Measurements from ENCODE around the gene TECR. TPM values are rescaled to one million over a fixed set of nuclear protein-coding genes. Genes with fewer than 3 reads are reported as not detected.
A peak's percentile ranks its signal among the peaks of the same experiment; 100 is the strongest.

The TECR gene
- total RNA-seq, 1 experiment from 2014 or later, result 232 TPM

DNA sequence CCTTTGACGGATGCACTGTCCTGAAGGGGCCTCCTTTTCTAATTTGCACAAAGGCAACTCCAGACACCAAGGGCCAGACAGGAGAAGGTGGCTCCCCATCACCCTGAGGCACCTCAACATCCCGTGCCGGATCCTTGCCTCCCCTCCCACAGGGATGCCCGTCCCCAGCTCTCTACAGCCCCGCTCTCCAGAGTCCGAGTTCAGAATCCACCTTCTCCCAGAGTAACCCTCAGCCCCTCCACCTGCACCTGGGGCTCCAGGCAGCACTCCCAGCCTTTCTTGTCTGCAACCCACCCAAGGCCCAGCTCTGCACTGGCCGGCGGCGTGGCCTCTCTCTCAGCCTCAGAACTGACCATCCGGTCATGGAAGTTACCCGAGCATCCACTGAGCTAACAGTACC lies 37.7 kb downstream of the TECR start:
- Histone ChIP-seq H3K4me3 (replicated peaks in 1 of 2; ENCODE audit: low read depth in 1 of 2, low read length in 2 of 2) (no peak overlapping the region), H3K4me1 (ENCODE audit: control insufficient read depth in 1 of 2, insufficient read depth in 2 of 2, low read length in 2 of 2) (peaks cover 11 to 23% of the 10 kb centered on the region in 2 experiments; a peak in 3 of 4 replicates), H2AFZ (ENCODE audit: low read depth, low read length, poor library complexity, severe bottlenecking) (no peak overlapping the region), H3K9ac (ENCODE audit: low read length) (no peak overlapping the region), H3K27ac (ENCODE audit: low read depth, low read length) (no peak overlapping the region), H3K36me3 (ENCODE audit: control insufficient read depth in 1 of 2, insufficient read depth in 2 of 2, low read length in 2 of 2) (peaks cover 0 to 4% of the 10 kb centered on the region in 2 experiments; a peak in 2 of 4 replicates), H3K4me2 (ENCODE audit: low read length) (no peak overlapping the region), H3K27me3 (ENCODE audit: insufficient read depth, low read length) (no peaks in the 10 kb centered on the region), H4K20me1 (ENCODE audit: insufficient read depth) (no peaks in the 10 kb centered on the region), H3K9me3 (ENCODE audit: control insufficient read depth in 1 of 2, insufficient read depth in 1 of 2, low read depth in 1 of 2, low read length in 2 of 2) (no peaks in the 10 kb centered on the region), H3K9me2 (ENCODE audit: insufficient read depth) (no peaks in the 10 kb centered on the region), H3K79me2 (ENCODE audit: insufficient read depth, low read length) (peaks cover 50% of the 10 kb centered on the region)
- ChIA-PET RAD21 (ENCODE audit: low non-redundant PET in 1 of 2, low total read pairs in 2 of 2, uncharacterized antibody in 2 of 2, unreplicated experiment in 2 of 2) (no interaction called here), POLR2A (interaction anchor here (0.6 kb wide), 1 partner anchor 712 kb away, joined by 4 read pairs; no protein-coding TSS in a partner anchor), CTCF (no interaction called here)
- ATAC-seq (no peak), DNase-seq (ENCODE audit: low read depth, low spot score) (no peak)
- intact Hi-C loops (cut with micrococcal nuclease), result no loop called here
- no TSS peak for BruUV-seq (replicated peaks)
- no peak for TF ChIP-seq SP1 (IDR thresholded peaks at IDR 0.05; ENCODE audit: low read depth)
- TF ChIP-seq, protein P1, sequence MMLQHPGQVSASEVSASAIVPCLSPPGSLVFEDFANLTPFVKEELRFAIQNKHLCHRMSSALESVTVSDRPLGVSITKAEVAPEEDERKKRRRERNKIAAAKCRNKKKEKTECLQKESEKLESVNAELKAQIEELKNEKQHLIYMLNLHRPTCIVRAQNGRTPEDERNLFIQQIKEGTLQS (IDR thresholded peaks at IDR 0.05), result no peak

- peaks cover 39% of the 10 kb centered on the region for H3K79me2 ChIP-seq (ENCODE audit: insufficient read depth, low read length)
- ChIA-PET CTCF (interaction anchor here (4.9 kb wide), 1 partner anchor 115 kb away, joined by 120 read pairs; no protein-coding TSS in a partner anchor), POLR2A (interaction anchor here (0.6 to 4.8 kb wide), 4 partner anchors 115 to 1039 kb away, joined by 3 to 22 read pairs (median 10); partner anchors contain the start of gene ZNF333)
Observed at GRCh38 chr19:14570864-14571527, 41.6 kb downstream of the TECR start.

More at GRCh38 chr19:14570864-14571527, 41.6 kb downstream of the TECR start:
- no peak overlapping the region for H2AFZ ChIP-seq (ENCODE audit: low read depth, low read length, poor library complexity, severe bottlenecking)
- H3K36me3 ChIP-seq (ENCODE audit: control insufficient read depth in 1 of 2, insufficient read depth in 2 of 2, low read length in 2 of 2), result no peaks in the 10 kb centered on the region; a peak in 1 of 4 replicates
- no peaks in the 10 kb centered on the region for H3K9me2 ChIP-seq (ENCODE audit: insufficient read depth)
- BruUV-seq (replicated peaks), result no TSS peak
- RAD21 ChIA-PET (ENCODE audit: low non-redundant PET in 1 of 2, low total read pairs in 2 of 2, uncharacterized antibody in 2 of 2, unreplicated experiment in 2 of 2), result no interaction called here
- peak overlapping the region; percentile 95 for H3K4me2 ChIP-seq (ENCODE audit: low read length)
- TF ChIP-seq SRF (IDR thresholded peaks at IDR 0.05; ENCODE audit: low read depth) (no peak), ZFX (IDR thresholded peaks at IDR 0.05) (no peak), RAD21 (IDR thresholded peaks at IDR 0.05; ENCODE audit: low read depth) (no peak), SP1 (IDR thresholded peaks at IDR 0.05; ENCODE audit: low read depth) (no peak), POLR2A (IDR thresholded peaks at IDR 0.05; ENCODE audit: borderline replicate concordance, extremely low read depth, insufficient read depth, insufficient read length) (no peak), EZH2phosphoT487 (IDR thresholded peaks at IDR 0.05; ENCODE audit: borderline replicate concordance) (no peak), POLR2AphosphoS5 (IDR thresholded peaks at IDR 0.05; ENCODE audit: low read depth, low read length) (no peak), ELF1 (IDR thresholded peaks at IDR 0.05; ENCODE audit: borderline replicate concordance, low read depth) (no peak), EGR1 (IDR thresholded peaks at IDR 0.05; ENCODE audit: low read depth) (no peak)
- TF ChIP-seq, protein P1 (IDR thresholded peaks at IDR 0.05), result no peak
- TF ChIP-seq, protein P2, sequence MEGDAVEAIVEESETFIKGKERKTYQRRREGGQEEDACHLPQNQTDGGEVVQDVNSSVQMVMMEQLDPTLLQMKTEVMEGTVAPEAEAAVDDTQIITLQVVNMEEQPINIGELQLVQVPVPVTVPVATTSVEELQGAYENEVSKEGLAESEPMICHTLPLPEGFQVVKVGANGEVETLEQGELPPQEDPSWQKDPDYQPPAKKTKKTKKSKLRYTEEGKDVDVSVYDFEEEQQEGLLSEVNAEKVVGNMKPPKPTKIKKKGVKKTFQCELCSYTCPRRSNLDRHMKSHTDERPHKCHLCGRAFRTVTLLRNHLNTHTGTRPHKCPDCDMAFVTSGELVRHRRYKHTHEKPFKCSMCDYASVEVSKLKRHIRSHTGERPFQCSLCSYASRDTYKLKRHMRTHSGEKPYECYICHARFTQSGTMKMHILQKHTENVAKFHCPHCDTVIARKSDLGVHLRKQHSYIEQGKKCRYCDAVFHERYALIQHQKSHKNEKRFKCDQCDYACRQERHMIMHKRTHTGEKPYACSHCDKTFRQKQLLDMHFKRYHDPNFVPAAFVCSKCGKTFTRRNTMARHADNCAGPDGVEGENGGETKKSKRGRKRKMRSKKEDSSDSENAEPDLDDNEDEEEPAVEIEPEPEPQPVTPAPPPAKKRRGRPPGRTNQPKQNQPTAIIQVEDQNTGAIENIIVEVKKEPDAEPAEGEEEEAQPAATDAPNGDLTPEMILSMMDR (IDR thresholded peaks at IDR 0.05 in 2 of 3, conservative IDR thresholded peaks at IDR 0.05 in 1 of 3; ENCODE audit: borderline replicate concordance in 1 of 3, insufficient read depth in 1 of 3, low read depth in 2 of 3, low read length in 2 of 3), result no peak
- H4K20me1 ChIP-seq (ENCODE audit: insufficient read depth), result no peaks in the 10 kb centered on the region
- peak overlapping the region; percentile 83 for H3K9ac ChIP-seq (ENCODE audit: low read length)
- ATAC-seq (no peak), DNase-seq (ENCODE audit: low read depth, low spot score) (no peak)
- no peaks in the 10 kb centered on the region for H3K27me3 ChIP-seq (ENCODE audit: insufficient read depth, low read length)
- peaks cover 7 to 24% of the 10 kb centered on the region in 2 experiments; a peak in 3 of 4 replicates for H3K4me1 ChIP-seq (ENCODE audit: control insufficient read depth in 1 of 2, insufficient read depth in 2 of 2, low read length in 2 of 2)
- intact Hi-C loops (cut with micrococcal nuclease), result no loop called here
- peak overlapping the region; percentile 87 for H3K27ac ChIP-seq (ENCODE audit: low read depth, low read length)
- H3K9me3 ChIP-seq (ENCODE audit: control insufficient read depth in 1 of 2, insufficient read depth in 1 of 2, low read depth in 1 of 2, low read length in 2 of 2), result no peaks in the 10 kb centered on the region
- H3K4me3 ChIP-seq (replicated peaks in 1 of 2; ENCODE audit: low read depth in 1 of 2, low read length in 2 of 2), result peak overlapping the region; percentile 96 to 99
